GM12878 (cell line): ENCODE results near the gene HMCES. TPM values are rescaled to one million over a fixed set of nuclear protein-coding genes. Genes with fewer than 3 reads are reported as not detected.

Experiments
- ATAC-seq: fragments of 200-7000 bp; cut with Tn5 transposase; 3 replicates; pipeline ENCODE4 v1.9.1; 2020; ENCODE audit warnings: mild to moderate bottlenecking, moderate library complexity
- BruUV-seq: library from RNA; stranded (reverse); fragments of 400-500 nt; replicated peaks from 2 replicates; lab custom pipeline; 2021; lab: Mats Ljungman, UMichigan
- CTCF ChIA-PET: fragments of 300-600 bp; sonication (Branson Sonifier 250); formaldehyde crosslinking; extraction: SDS; loops from one replicate; lab custom pipeline; 2021; ENCODE audit warnings: inconsistent platforms; lab: Yijun Ruan, JAX
- POLR2A ChIA-PET: fragments of 350-600 bp; formaldehyde crosslinking; extraction: SDS; loops from one replicate; lab custom pipeline; 2021; ENCODE audit warnings: inconsistent platforms; lab: Charles Lee
- RAD21 ChIA-PET: fragments of 300-600 bp; sonication (Branson Sonifier 250); formaldehyde crosslinking; loops from one replicate; lab custom pipeline; 2023; ENCODE audit warnings: antibody characterized with exemption; ENCODE audit not compliant: unreplicated experiment; lab: Charles Lee
- SMC1A ChIA-PET: fragments of 300-600 bp; sonication (Branson Sonifier 250); formaldehyde crosslinking; loops from one replicate; lab custom pipeline; 2023; ENCODE audit not compliant: unreplicated experiment, uncharacterized antibody; lab: Charles Lee
- DNase-seq: peaks from one replicate; pipeline ENCODE4 v3.0.0-alpha.2; 2011; ENCODE audit warnings: low read depth, low spot score
- FAIRE-seq: peaks from 3 replicates; lab custom pipeline; 2011; peaks lifted over from hg19 to GRCh38; lab: Jason Lieb, UNC
- H2AFZ ChIP-seq: 2 replicates; pipeline ENCODE4 v1.6.0; 2011; ENCODE audit warnings: low read depth, low read length, control low read depth; ENCODE audit not compliant: control insufficient read depth
- H3K27ac ChIP-seq: 2 replicates; pipeline ENCODE4 v1.5.1; 2011; ENCODE audit warnings: control low read depth; ENCODE audit not compliant: control insufficient read depth, insufficient read depth
- H3K27me3 ChIP-seq, 2 experiments: replicated peaks in 1 of 2; 2 replicates each; pipeline versions ENCODE4 v1.6.0 to v1.6.1; 2011; ENCODE audit warnings: low read length in 1 of 2; ENCODE audit not compliant: control insufficient read depth in 2 of 2, insufficient read depth in 2 of 2
- H3K36me3 ChIP-seq, 2 experiments: 2 replicates each; pipeline ENCODE4 v1.5.1; 2011; ENCODE audit warnings: low read length in 1 of 2; ENCODE audit not compliant: control insufficient read depth in 2 of 2, insufficient read depth in 2 of 2
- H3K4me1 ChIP-seq: 2 replicates; pipeline ENCODE4 v1.6.1; 2011; ENCODE audit warnings: mild to moderate bottlenecking, low read length, moderate library complexity, mixed read lengths; ENCODE audit not compliant: control insufficient read depth, insufficient read depth
- H3K4me2 ChIP-seq: 2 replicates; pipeline ENCODE4 v1.6.0; 2011; ENCODE audit warnings: control low read depth; ENCODE audit not compliant: control insufficient read depth, insufficient read depth
- H3K4me3 ChIP-seq: fragments of 200-600 bp; sonication (generic); 2 replicates; pipeline ENCODE4 v1.5.1; 2016
- H3K79me2 ChIP-seq: 2 replicates; pipeline ENCODE4 v1.6.0; 2011; ENCODE audit warnings: low read length; ENCODE audit not compliant: control insufficient read depth, insufficient read depth
- H3K9ac ChIP-seq: 2 replicates; pipeline ENCODE4 v1.8.0; 2011; ENCODE audit warnings: low read length, control low read depth, mixed read lengths; ENCODE audit not compliant: control insufficient read depth, insufficient read depth
- H3K9me3 ChIP-seq: replicated peaks from 3 replicates; pipeline ENCODE4 v1.5.1; 2011; ENCODE audit warnings: mild to moderate bottlenecking, low read length; ENCODE audit not compliant: control insufficient read depth, insufficient read depth
- H4K20me1 ChIP-seq: 2 replicates; pipeline ENCODE4 v1.6.0; 2011; ENCODE audit not compliant: control insufficient read depth, insufficient read depth
- BHLHE40 ChIP-seq, 2 experiments: fragments of 450-650 bp in 1 of 2; IDR thresholded peaks; 2 replicates each; pipeline ENCODE4 v1.6.1; 2011 to 2017; ENCODE audit warnings: low read depth in 2 of 2, borderline replicate concordance in 1 of 2, improper control_type of control experiment in 1 of 2, low read length in 1 of 2, mild to moderate bottlenecking in 1 of 2
- CHD1 ChIP-seq: IDR thresholded peaks from 2 replicates; pipeline ENCODE4 v1.6.1; 2012; ENCODE audit warnings: low read depth, low read length, improper control_type of control experiment
- EGR1 ChIP-seq, 2 experiments: IDR thresholded peaks; 1 replicate in 1 of 2; 2 replicates in 1 of 2; pipeline ENCODE4 v1.6.1; 2011 to 2012; ENCODE audit warnings: low read depth in 2 of 2, low read length in 2 of 2, borderline replicate concordance in 1 of 2, mild to moderate bottlenecking in 1 of 2, moderate library complexity in 1 of 2
- HDAC2 ChIP-seq: fragments of 200-600 bp; sonication (generic); IDR thresholded peaks from 2 replicates; pipeline ENCODE4 v1.6.1; 2017
- MXI1 ChIP-seq: fragments of 150-350 bp; IDR thresholded peaks from 2 replicates; pipeline ENCODE4 v1.6.1; 2011; ENCODE audit warnings: low read depth, mild to moderate bottlenecking, inconsistent platforms, low read length, improper control_type of control experiment
- NR2F1 ChIP-seq: fragments of 450-650 bp; conservative IDR thresholded peaks from 2 replicates; pipeline ENCODE4 v1.6.1; 2017; ENCODE audit warnings: mild to moderate bottlenecking
- PAX8 ChIP-seq: fragments of 450-650 bp; IDR thresholded peaks from 2 replicates; pipeline ENCODE4 v1.6.1; 2017; ENCODE audit warnings: mild to moderate bottlenecking, moderate library complexity
- PML ChIP-seq: IDR thresholded peaks from 2 replicates; pipeline ENCODE4 v1.6.1; 2012; ENCODE audit warnings: low read length, inconsistent platforms
- POLR2A ChIP-seq: IDR thresholded peaks from 2 replicates; pipeline ENCODE4 v1.6.1; 2011; ENCODE audit warnings: low read depth, mild to moderate bottlenecking, low read length
- SIN3A ChIP-seq: IDR thresholded peaks from 2 replicates; pipeline ENCODE4 v1.6.1; 2012; ENCODE audit warnings: low read depth, low read length, improper control_type of control experiment
- SRF ChIP-seq, 2 experiments: IDR thresholded peaks; 2 replicates each; pipeline ENCODE4 v1.6.1; 2011; ENCODE audit warnings: low read depth in 2 of 2, low read length in 2 of 2, mild to moderate bottlenecking in 1 of 2, moderate library complexity in 1 of 2
- STAT3 ChIP-seq: IDR thresholded peaks from 2 replicates; pipeline ENCODE4 v1.6.1; 2011; ENCODE audit warnings: low read depth, low read length, improper control_type of control experiment
- ZNF687 ChIP-seq: fragments of 450-650 bp; IDR thresholded peaks from 2 replicates; pipeline ENCODE4 v1.6.1; 2017; ENCODE audit warnings: mild to moderate bottlenecking, moderate library complexity
- ZZZ3 ChIP-seq: IDR thresholded peaks from 2 replicates; pipeline ENCODE4 v1.6.1; 2011; ENCODE audit warnings: low read depth; ENCODE audit not compliant: control insufficient read depth, insufficient read length
- WGBS: methylation state at CpG from one replicate; pipeline ENCODE4 v1.1.6; 2016; ENCODE audit warnings: low lambda C conversion rate; ENCODE audit not compliant: insufficient replicate concordance, insufficient coverage; ENCODE audit errors: missing lambda C conversion rate; 5-methylcytosine and 5-hydroxymethylcytosine counted together
- in situ Hi-C: fragments of 300-500 bp; cut with MboI; formaldehyde crosslinking; loops from 9 replicates; pipeline ENCODE4 v1.14.3; 2018; ENCODE audit warnings: mixed read lengths
- intact Hi-C: fragments of 100-400 bp; cut with micrococcal nuclease; formaldehyde crosslinking; loops from one replicate; pipeline ENCODE4 v1.14.2; 2022; ENCODE audit not compliant: unreplicated experiment
- polyA plus RNA-seq, 11 experiments: library from polyadenylated mRNA; depleted of rRNA in 4 of 11; unstranded in 6 of 11; stranded (reverse) in 5 of 11; fragments of >200 nt; fragmentation: Nextera tagmentation in 4 of 11; fragmentation: Illumina TruSeq in 1 of 11; extraction: Ambion mirVana in 4 of 11; extraction: Trizol in 1 of 11; gene quantifications; 1 replicate in 1 of 11; 2 replicates in 10 of 11; pipeline versions ENCODE4 v1.2.1 to v1.2.3, GENCODE V29; 2011 to 2016; ENCODE audit warnings: inconsistent platforms in 2 of 11, missing spikeins in 2 of 11, low read depth in 1 of 11
- total RNA-seq, 4 experiments: library from RNA; depleted of rRNA in 3 of 4; stranded (reverse); fragments of >200 nt in 3 of 4; fragmentation: Illumina TruSeq in 1 of 4; extraction: Trizol in 1 of 4; gene quantifications; 2 replicates each; pipeline versions ENCODE4 v1.2.1 to v1.2.3, GENCODE V29; 2013 to 2021
- TF ChIP-seq, protein P1 (sequence below): fragments of 150-350 bp; IDR thresholded peaks from 2 replicates; pipeline ENCODE4 v1.6.1; 2014; ENCODE audit warnings: mild to moderate bottlenecking, low read depth, low read length

HMCES gene
- total and polyA plus RNA-seq, 10 of the 15 experiments (the other 5 are each of a cell fraction or from before 2014, with no cell fraction given) = 12.4 to 49.8 (median 27.0) TPM

DNA sequence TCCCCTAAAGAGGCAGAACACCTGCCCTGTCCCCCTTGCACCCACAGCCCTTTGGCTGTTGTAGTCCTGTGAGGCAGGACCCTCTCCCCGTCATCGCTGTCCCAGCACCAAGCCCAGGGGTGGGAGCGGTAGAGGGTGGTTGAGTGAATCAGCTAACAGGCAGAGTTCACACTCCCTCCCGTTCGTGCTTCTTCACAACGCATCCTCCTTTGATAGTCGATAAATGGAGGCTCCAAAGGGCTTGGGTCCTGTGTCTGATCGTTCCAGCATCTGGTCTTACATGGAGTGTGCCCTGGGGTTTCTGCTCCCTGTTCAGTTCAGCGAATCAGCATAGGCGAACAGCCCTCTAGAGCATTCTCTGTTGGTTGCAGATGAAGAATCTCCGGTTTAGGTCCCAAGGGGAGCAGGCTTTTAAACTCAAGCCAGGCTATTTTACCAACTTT lies 820 bp upstream of the HMCES start (continued):
- TF ChIP-seq ZNF687 (no peak), HDAC2 (no peak), PAX8 (no peak)

DNA sequence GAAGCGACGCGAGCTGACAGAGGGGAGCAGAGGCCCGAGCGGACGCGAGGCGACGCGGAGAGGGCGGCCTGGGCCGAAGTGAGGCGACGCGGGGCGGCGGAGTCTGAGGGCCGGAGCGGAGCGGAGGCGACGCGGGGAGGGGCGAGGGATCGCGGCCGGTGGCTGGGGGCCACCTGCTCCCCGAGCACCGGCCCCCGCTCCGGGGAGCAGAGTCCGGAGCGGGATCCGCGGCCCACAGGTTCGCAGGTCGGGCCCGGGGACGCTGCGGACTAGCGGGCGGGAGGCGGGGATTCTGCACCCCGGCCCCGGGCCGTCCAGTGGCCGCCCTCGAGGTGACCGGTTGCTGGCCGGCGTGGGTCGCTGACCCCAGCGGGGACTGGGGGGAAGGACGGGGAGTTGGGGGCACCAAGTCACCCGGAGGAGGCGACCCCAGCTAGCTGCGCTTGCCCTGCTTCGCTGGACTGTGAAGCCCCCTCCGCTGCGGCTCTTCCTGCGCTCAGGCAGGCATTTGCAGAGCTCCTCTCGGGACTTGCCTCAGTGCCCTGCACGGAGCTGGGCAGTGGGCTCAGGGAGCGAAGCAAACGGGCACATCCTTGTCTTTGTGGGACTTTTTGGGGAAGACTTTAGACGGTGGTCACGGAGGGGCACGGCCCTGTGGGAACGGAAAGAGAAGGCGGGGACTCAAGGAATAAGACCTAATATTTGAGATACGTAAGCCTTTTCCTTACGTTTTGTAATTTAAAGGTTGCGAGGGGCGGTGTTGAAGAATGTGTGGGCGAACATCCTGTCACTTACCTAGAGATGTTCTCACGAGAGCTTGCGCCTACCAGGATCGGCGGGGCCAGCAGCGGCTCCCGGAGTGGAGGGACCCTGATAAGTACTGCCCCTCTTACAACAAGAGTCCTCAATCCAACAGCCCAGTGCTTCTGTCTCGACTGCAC lies 566 bp downstream of the HMCES start:
- ATAC-seq (peak; percentile 42), DNase-seq (no peak), FAIRE-seq (no peak)
- ChIA-PET SMC1A (interaction anchor here (1.5 to 6.0 kb wide), 4 partner anchors 30 to 37 kb away, joined by 4 to 75 read pairs (median 10); partner anchors contain the start of gene COPG1), RAD21 (interaction anchor here (1.1 to 3.1 kb wide), 4 partner anchors 31 to 309 kb away, joined by 4 to 22 read pairs (median 6); a partner anchor contains a TSS), POLR2A (interaction anchor here (0.6 to 3.7 kb wide), 15 partner anchors 25 to 1165 kb away, joined by 3 to 27 read pairs (median 5); partner anchors contain the start of genes CNBP, COPG1 and RAB43), CTCF (interaction anchor here (1.0 to 2.1 kb wide), 4 partner anchors 19 to 37 kb away, joined by 3 to 13 read pairs (median 6); a partner anchor contains a TSS)
- H3K79me2 ChIP-seq = peaks cover 6% of the 10 kb centered on the region
- intact Hi-C loops (no loop called here), in situ Hi-C loops (no loop called here)
- peak overlapping the region; percentile 76 for H3K4me3 ChIP-seq
- 1% methylated on average over 41 of the region's 82 CpGs for WGBS
- peak overlapping the region; percentile 80 for H3K27ac ChIP-seq
- H3K4me2 ChIP-seq = peak overlapping the region; percentile 99
- H3K9ac ChIP-seq = peak overlapping the region; percentile 85
- no peaks in the 10 kb centered on the region for H3K27me3 ChIP-seq
- H4K20me1 ChIP-seq = peaks cover 2% of the 10 kb centered on the region; the same call in 1 of the 2 replicates
- no TSS peak for BruUV-seq
- peaks cover 10 to 25% of the 10 kb centered on the region in 2 experiments for H3K36me3 ChIP-seq
- peak overlapping the region; percentile 76 for H2AFZ ChIP-seq
- peaks cover 61% of the 10 kb centered on the region for H3K4me1 ChIP-seq
- no peaks in the 10 kb centered on the region for H3K9me3 ChIP-seq
- 0 out of 4 replicates have a peak, but pooled peaks of 1 of the 2 experiments have one; percentile 6 for TF ChIP-seq SRF (IDR thresholded peaks at IDR 0.05; ENCODE audit: low read depth in 2 of 2, low read length in 2 of 2)
- no peak for TF ChIP-seq STAT3
- TF ChIP-seq NR2F1 = peak; percentile 55
- no peak for TF ChIP-seq PML
- peak; percentile 25; the same call in 1 of the 2 replicates for TF ChIP-seq POLR2A
- TF ChIP-seq BHLHE40 (IDR thresholded peaks at IDR 0.05; ENCODE audit: borderline replicate concordance in 1 of 2, low read depth in 2 of 2, low read length in 1 of 2) = peak in 1 of 2 experiments; percentile 42; a peak in 2 of 4 replicates
- TF ChIP-seq, protein P1, sequence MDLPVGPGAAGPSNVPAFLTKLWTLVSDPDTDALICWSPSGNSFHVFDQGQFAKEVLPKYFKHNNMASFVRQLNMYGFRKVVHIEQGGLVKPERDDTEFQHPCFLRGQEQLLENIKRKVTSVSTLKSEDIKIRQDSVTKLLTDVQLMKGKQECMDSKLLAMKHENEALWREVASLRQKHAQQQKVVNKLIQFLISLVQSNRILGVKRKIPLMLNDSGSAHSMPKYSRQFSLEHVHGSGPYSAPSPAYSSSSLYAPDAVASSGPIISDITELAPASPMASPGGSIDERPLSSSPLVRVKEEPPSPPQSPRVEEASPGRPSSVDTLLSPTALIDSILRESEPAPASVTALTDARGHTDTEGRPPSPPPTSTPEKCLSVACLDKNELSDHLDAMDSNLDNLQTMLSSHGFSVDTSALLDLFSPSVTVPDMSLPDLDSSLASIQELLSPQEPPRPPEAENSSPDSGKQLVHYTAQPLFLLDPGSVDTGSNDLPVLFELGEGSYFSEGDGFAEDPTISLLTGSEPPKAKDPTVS = no peak
- TF ChIP-seq MXI1 = 0 out of 2 replicates have a peak, but pooled peaks have one; percentile 20
- TF ChIP-seq ZZZ3 = no peak
- peak; percentile 38; the same call in 1 of the 2 replicates for TF ChIP-seq CHD1
- peak; percentile 23; the same call in 1 of the 2 replicates for TF ChIP-seq SIN3A
- TF ChIP-seq EGR1 (IDR thresholded peaks at IDR 0.05; ENCODE audit: borderline replicate concordance in 1 of 2, low read depth in 2 of 2, low read length in 2 of 2) = peak in 1 of 2 experiments; percentile 65; a peak in 2 of 3 replicates
